Vagina (tissue), 2 donors: ENCODE results near the gene LNP1. TPM values are rescaled to one million over a fixed set of nuclear protein-coding genes. Genes with fewer than 3 reads are reported as not detected.

ENCODE experiments used
- DNase-seq, 2 donors: peaks; one replicate each; pipeline ENCODE4 v3.0.0-alpha.2; 2017; ENCODE audit errors: extremely low spot score in 2 of 2
- H3K27ac ChIP-seq: fragments of 200-600 bp; sonication (generic); one replicate; pipeline ENCODE4 v1.5.1; 2019
- H3K27me3 ChIP-seq: fragments of 200-600 bp; sonication (generic); one replicate; pipeline ENCODE4 v1.5.1; 2019
- H3K36me3 ChIP-seq, 2 donors: fragments of 200-600 bp; sonication (generic); one replicate each; pipeline ENCODE4 v1.5.1; 2017 to 2019
- H3K4me1 ChIP-seq: fragments of 200-600 bp; sonication (generic); one replicate; pipeline ENCODE4 v1.5.1; 2019
- H3K4me3 ChIP-seq, 2 donors: fragments of 200-600 bp; sonication (generic); 1 replicate in 1 of 2; 2 replicates in 1 of 2; pipeline ENCODE4 v1.5.1; 2016 to 2019
- H3K9me3 ChIP-seq: fragments of 200-600 bp; sonication (generic); one replicate; pipeline ENCODE4 v1.5.1; 2019
- CTCF ChIP-seq, 3 experiments: fragments of 450-650 bp in 2 of 3; fragments of 200-600 bp in 1 of 3; sonication (generic) in 1 of 3; IDR thresholded peaks; one replicate each; pipeline ENCODE4 v1.5.1; 2017 to 2019; ENCODE audit warnings: antibody characterized with exemption in 3 of 3, mild to moderate bottlenecking in 2 of 3, moderate library complexity in 2 of 3
- POLR2A ChIP-seq, 2 donors: fragments of 450-650 bp; IDR thresholded peaks; one replicate each; pipeline ENCODE4 v1.6.1; 2017; ENCODE audit warnings: antibody characterized with exemption in 2 of 2, mild to moderate bottlenecking in 2 of 2, moderate library complexity in 2 of 2
- POLR2AphosphoS5 ChIP-seq, 2 donors: sonication (generic); formaldehyde crosslinking; IDR thresholded peaks; one replicate each; pipeline ENCODE4 v1.9.0; 2017; ENCODE audit warnings: antibody characterized with exemption in 2 of 2, mild to moderate bottlenecking in 2 of 2, low read depth in 1 of 2; ENCODE audit not compliant: insufficient read depth in 1 of 2
- intact Hi-C: fragments of 100-400 bp; cut with DNase I; formaldehyde crosslinking; loops from one replicate; pipeline ENCODE4 v1.15.1; 2023
- total RNA-seq: library from RNA; depleted of rRNA; stranded (reverse); fragments of >200 nt; gene quantifications from one replicate; pipeline ENCODE4 v1.2.3, GENCODE V29; 2016

Gene LNP1
- total RNA-seq, 1 donor from 2014 or later: 4.4 TPM

DNA sequence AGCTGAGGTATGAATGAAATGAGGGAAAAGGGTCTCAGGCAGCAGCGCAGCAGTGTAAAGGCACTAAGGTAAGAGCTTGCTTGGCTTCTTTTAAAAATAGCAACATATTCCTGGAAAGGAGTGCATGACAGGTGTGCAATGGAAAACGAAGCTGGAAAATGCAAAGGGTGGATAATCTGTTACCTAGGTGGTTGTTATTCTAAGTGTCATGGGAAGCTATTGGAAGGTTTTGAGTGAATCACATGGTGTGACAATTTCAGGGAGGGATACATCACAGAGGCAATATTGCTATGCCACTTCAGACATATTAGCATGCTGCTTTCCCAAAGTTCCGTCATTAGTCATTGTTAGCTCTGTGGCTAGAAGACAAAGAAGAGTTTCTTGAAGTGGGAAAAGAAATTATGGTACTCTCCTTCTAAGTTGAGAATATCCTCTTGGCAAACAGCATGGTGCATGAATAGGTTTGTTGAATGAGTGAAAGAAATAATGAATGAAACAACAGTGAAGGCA is 62.4 kb downstream of the LNP1 start:
- TF ChIP-seq CTCF (IDR thresholded peaks at IDR 0.05) (no peak), POLR2A (IDR thresholded peaks at IDR 0.05) (no peak), POLR2AphosphoS5 (IDR thresholded peaks at IDR 0.05; ENCODE audit: insufficient read depth in 1 of 2, low read depth in 1 of 2) (no peak)
- Histone ChIP-seq H3K27ac (no peak overlapping the region), H3K27me3 (no peaks in the 10 kb centered on the region), H3K4me1 (no peaks in the 10 kb centered on the region), H3K36me3 (no peaks in the 10 kb centered on the region), H3K4me3 (no peak overlapping the region), H3K9me3 (no peaks in the 10 kb centered on the region)
- intact Hi-C loops: loop anchor here (5.0 kb wide), 1 partner anchor 124 kb away; no protein-coding TSS in a partner anchor
- DNase-seq: no peak

DNA sequence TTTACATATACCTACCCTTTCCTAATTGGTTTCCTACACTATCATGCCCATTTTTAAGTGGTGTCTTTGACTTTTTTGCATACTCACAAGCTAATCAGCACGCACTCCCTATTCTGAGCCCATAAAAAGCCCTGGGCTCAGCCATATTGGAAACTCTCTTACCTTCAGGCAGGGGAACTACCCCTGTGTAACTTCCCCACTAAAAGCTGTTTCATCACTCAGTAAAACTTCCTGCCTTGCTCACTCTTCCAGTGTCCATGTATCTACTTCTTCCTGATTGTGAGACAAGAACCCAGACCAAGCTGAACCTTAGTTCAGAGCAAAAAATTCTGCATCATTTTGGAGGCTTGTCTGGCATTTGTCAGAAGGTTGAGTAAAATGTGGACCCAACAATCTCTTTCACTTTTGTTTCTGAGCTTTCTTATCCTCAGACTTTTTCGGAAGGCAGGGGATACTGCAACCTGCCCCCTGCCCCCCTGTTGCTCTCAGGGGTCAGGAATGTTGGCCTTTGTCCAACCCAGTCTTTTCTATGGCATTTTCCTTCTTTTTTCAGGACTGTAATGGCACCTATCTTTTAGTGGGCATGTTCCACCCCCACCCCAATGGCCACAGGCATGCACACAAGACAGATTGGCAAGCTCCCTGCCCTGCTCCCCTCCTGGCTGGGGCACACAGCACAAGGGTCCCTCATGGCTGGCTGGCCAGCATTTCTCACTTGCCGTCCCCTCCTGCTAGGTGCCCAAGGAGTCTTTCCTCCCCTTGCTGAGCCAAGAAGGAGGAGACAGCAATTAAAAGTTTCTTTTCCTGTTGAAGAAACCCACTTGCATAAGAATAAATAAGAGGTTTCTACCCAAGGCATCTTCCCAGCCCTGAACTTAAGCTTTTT is 64.8 kb downstream of the LNP1 start:
- Histone ChIP-seq H3K9me3 (no peaks in the 10 kb centered on the region), H3K27ac (no peak overlapping the region), H3K27me3 (no peaks in the 10 kb centered on the region), H3K4me3 (no peak overlapping the region), H3K4me1 (no peaks in the 10 kb centered on the region), H3K36me3 (no peaks in the 10 kb centered on the region)
- intact Hi-C loops: no loop called here
- no peak for DNase-seq
- TF ChIP-seq CTCF (IDR thresholded peaks at IDR 0.05) (no peak), POLR2A (IDR thresholded peaks at IDR 0.05) (no peak), POLR2AphosphoS5 (IDR thresholded peaks at IDR 0.05; ENCODE audit: insufficient read depth in 1 of 2, low read depth in 1 of 2) (no peak)

DNA sequence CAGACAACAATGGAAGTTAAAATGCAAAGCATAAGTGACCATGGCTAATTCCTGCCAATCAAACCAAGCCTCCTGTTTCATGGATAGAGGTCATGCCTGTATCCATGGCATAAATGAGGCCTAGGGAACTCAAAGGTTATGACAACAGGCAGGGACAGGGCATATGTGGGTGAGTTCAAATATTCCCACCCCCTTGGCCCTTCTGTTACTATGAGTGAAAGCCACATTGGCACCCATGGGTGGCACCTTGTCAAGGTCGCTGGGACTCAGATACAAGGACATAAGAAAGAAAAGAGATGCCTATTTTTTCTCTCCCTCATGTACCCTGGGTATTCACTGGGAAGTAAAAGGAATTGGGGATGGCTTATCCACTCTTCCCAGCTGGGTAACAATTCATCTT is 65.8 kb downstream of the LNP1 start:
- no peaks in the 10 kb centered on the region for H3K27me3 ChIP-seq
- intact Hi-C loops: no loop called here
- no peaks in the 10 kb centered on the region for H3K36me3 ChIP-seq
- no peaks in the 10 kb centered on the region for H3K9me3 ChIP-seq
- no peak overlapping the region for H3K4me3 ChIP-seq
- H3K27ac ChIP-seq: no peak overlapping the region
- no peaks in the 10 kb centered on the region for H3K4me1 ChIP-seq
- TF ChIP-seq CTCF (IDR thresholded peaks at IDR 0.05): no peak
- TF ChIP-seq POLR2AphosphoS5 (IDR thresholded peaks at IDR 0.05; ENCODE audit: insufficient read depth in 1 of 2, low read depth in 1 of 2): no peak
- TF ChIP-seq POLR2A (IDR thresholded peaks at IDR 0.05): no peak
- DNase-seq: no peak

DNA sequence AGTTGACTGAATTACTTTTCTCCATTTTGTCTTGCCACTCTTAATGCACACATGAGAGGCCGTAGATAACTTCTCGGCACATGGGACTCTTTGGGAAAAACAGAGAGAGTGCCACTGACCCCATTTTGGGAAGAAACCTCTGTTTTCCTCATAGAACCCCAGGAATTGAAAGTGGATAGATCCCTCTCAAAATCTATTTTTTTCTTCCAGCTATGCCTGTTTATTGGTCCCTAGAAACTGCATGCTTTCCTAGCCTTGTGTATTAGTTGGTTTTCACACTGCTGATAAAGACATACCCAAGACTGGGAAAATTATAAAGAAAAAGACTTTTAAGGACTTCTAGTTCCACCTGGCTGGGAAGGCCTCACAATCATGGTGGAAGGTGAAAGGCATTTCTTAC is 67.3 kb downstream of the LNP1 start:
- intact Hi-C loops: no loop called here
- no peaks in the 10 kb centered on the region for H3K9me3 ChIP-seq
- no peaks in the 10 kb centered on the region for H3K27me3 ChIP-seq
- no peak for DNase-seq
- no peaks in the 10 kb centered on the region for H3K36me3 ChIP-seq
- no peaks in the 10 kb centered on the region for H3K4me1 ChIP-seq
- H3K27ac ChIP-seq: no peak overlapping the region
- no peak overlapping the region for H3K4me3 ChIP-seq
- TF ChIP-seq CTCF (IDR thresholded peaks at IDR 0.05): no peak
- TF ChIP-seq POLR2AphosphoS5 (IDR thresholded peaks at IDR 0.05; ENCODE audit: insufficient read depth in 1 of 2, low read depth in 1 of 2): no peak
- TF ChIP-seq POLR2A (IDR thresholded peaks at IDR 0.05): no peak

- Histone ChIP-seq H3K9me3 (no peaks in the 10 kb centered on the region), H3K36me3 (no peaks in the 10 kb centered on the region), H3K27me3 (no peaks in the 10 kb centered on the region), H3K4me1 (no peaks in the 10 kb centered on the region), H3K27ac (no peak overlapping the region), H3K4me3 (no peak overlapping the region)
- intact Hi-C loops: no loop called here
- TF ChIP-seq POLR2AphosphoS5 (IDR thresholded peaks at IDR 0.05; ENCODE audit: insufficient read depth in 1 of 2, low read depth in 1 of 2): no peak
- TF ChIP-seq POLR2A (IDR thresholded peaks at IDR 0.05): no peak
- TF ChIP-seq CTCF (IDR thresholded peaks at IDR 0.05): no peak
- DNase-seq: no peak
Observed at GRCh38 chr3:100470951-100471350, 69.6 kb downstream of the LNP1 start.
